Stimulated activated CD8-positive, alpha-beta memory T cell treated with anti-CD3 and anti-CD28 coated beads, Interleukin-4, amount 100 ng/mL, for 1 hour (primary cell): ENCODE measurements around the gene FSTL5.

Source experiments
- DNase-seq, 2 donors: peaks; one replicate each; pipeline ENCODE4 v3.0.0-alpha.2; 2020; ENCODE audit warnings: low read depth in 2 of 2, low spot score in 1 of 2

FSTL5 gene

DNA sequence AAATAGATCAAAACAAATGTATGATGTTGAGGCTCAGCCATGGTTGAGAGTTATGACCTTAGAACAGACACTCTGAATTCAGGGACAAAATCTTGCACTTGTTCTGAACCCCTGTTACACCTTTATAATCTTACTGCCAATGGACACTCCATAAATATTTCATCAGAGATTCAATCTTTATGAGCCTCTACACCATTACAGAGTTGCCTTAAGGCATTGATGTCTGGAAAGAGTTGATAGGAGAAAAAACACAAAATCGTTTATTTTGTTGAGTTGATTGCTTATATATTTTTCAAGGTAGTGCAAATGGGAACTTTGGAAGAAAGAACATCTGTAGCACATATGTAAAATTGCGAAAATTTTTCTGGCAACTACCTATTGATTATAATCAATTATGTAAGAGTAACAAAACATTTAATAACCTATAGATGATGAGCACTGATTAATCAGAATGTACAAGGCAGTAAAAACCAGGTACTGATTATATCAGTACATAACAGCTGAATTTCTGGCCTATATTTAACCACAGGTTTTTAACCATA is 568.5 kb downstream of the FSTL5 start:
- no peak for DNase-seq

DNA sequence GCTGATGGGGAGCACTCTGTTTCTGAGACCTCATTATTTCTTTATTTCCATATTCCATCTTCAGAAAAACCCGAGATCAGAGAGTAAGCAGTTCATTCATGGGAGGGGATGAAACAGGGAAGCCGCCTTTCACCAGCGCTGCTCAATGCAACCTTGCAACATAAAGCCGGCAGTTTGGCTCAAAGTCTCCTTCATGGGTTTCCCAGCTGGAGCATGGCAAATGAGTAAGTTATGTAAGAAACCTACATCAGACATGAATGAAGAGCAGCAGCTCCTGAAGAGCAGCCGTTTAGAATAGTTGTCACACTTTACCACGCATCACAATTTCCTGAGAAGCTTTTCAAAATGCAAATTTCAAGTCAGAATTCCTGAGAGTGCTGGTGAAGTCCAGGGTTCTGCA is 578.8 kb downstream of the FSTL5 start:
- no peak for DNase-seq

DNA sequence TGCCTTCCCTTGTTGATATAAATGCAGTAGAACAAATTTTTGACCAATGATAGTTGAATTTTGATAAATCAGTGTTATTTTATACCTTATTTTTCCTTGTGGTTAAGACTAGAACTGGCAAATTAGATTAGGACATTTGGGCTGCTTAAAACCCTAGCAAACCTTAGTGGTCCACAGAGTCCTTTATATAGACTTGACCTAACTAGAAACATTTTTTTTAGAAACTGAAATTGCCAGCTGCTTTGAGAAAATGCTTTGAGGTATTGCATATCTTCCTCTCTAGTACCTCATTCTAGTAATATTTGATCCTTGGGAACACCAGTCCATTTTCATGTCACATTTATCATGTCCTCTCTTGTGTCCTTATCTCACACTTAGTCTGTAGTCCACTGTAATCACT is 580.3 kb downstream of the FSTL5 start:
- DNase-seq = no peak

DNA sequence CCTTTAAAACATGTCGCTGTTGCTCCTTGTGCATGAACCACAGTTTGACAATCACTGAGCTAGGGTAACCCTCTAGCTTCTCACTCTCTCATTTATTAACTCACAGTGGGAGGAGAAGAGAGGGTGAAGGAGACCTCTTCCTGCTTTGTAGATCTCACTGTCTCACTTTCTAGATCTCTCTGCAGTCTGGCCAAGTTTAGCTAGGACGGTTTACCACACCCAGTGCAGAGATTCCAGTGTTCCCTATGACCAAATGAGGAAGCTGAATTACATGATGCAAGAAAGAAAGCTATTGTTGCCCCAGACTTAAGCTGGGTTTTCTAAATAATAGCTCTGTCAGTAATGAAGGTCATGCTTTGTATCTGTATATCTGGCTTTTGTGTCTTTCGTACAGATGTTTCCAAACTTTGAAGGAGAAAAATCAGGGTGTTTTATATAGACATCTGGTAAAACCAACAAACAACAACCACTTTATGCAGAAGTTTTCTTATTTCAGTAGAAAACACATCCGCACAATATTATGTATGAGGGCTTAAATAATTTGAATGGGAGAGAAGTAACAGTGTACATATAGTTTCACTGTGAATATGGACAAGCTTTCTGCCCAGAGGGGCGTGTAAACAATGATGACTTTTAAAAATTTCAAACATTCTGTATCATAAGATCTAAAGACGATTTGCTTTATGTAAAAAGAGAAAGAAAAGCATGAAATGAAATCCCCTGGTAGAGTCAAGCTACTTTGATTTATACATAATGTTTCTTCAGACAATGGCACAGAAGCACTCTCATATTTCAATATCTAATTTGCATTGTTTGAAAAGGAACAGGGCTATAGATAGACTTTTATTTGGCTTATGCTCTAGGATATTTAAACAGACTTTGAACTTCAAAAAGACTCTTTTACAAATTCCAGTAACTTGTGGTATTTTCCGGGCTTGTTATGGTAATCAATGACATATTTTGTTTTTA is 582.3 kb downstream of the FSTL5 start:
- DNase-seq = no peak

DNA sequence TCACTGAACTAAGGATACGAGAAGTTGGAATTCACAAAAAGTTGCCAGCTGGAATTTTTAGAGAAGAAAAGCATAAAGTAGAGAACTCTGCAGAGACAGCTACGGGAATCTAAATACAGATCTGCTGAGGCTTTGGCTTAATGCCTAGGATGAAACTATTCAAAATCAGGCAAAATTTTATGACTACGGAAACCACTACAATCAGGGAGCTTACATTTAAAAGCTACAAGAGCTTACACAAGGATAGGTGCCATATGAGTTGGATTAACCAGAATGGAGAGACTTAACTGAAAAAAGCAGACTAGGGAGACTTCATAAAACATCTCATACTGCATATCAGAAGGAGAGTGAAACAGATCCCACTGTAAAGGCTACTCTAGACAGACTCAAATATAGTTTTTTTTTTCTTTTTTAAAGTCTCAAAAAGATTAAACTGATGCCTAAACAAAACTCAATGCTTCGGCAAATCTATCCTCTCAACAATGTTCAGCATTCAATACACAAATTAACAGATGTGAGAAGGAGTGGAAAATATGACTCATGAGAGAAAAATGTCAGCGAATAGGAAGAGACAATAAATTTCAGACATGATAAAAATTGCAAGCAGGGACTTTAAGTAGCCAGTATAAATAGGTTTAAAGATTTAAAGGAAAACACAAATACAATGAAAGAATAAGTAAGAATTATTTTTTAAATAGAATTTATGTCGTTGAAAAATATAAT is 586.1 kb downstream of the FSTL5 start:
- no peak for DNase-seq

DNA sequence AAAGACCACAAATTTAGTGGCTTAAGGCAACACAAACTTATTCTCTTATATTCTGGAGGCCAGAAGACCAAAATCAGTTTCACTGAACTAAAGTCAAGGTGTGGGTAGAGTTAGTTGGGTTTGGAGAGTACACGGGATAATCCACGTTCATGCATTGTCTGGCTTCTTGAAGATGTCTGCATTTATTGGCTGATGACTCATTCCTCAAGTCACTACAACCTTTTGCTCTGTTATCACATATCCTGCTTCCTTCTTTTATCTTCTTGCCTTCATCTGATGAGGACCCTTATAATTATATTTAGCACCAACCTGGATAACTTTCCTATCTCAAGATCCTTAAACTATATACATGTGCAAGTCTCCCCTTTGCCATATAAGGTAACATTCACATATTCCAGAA is 590.0 kb downstream of the FSTL5 start:
- no peak for DNase-seq

DNA sequence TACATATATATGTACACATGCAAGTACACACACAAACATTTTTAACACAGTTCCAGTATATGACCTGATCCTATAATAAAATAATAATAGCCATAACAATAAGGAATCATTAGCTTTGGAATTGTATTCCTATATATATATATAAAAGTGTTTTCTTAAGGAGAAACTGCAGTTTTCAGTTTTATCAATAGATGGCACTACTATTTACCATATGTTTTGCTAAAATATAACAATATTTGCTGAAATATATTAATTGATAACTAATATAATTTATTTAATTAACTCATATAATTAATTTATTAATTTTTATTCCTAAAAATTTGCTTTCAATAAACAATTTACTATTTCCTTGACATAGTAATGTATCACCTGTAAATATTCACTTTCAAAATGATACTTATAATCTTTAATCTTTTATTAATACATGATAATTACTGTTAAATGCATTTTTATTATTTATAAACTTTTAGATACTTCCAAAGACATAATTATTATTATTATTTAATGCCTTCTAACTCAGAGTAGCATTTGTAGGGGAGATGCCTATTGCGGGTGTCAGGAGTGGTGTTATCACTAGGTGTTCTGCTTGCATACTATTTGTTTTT is 599.5 kb downstream of the FSTL5 start:
- no peak for DNase-seq

DNA sequence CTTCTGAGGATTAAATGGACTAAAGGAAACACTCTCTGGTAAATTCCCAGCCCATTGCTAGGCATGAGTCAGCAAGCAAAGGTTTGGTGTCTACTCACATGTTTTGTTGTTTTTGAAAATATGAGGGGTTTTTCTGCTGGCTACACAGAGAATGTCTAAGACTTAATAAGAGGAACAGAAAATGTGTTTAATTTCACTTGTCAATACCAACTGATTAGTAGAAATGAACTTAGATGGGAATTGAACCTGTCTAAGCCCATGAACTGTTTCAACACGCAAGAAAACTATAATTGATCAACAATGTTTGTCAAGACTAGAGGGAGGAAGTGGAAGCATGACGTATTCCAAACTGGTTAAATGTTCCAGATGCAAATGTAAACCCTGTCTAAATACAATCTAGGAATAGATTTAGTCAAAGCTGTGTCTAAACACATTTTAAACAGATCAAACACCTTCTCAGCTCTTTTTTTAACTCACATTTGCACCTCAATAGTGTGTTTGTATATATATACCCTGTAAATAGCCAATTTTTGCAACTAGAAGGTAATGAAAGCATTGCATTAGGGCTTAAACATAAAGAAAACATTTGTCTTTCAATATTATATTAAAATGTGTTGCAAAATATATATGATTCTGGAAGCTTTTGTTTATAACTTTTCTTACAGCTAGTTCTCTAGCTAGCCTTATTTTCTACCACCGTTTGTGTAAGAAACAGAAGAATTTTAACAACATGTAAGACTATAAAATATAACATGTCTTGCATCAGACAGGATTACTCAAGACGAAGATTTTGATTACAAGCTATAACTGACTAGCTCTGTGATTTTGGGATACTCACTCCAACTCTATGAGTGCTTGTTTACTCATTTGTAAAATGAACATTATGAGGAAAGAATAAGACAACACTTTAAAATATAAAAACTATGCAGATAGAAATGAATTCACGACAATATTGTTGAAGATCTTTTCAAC is 607.8 kb downstream of the FSTL5 start:
- no peak for DNase-seq

DNA sequence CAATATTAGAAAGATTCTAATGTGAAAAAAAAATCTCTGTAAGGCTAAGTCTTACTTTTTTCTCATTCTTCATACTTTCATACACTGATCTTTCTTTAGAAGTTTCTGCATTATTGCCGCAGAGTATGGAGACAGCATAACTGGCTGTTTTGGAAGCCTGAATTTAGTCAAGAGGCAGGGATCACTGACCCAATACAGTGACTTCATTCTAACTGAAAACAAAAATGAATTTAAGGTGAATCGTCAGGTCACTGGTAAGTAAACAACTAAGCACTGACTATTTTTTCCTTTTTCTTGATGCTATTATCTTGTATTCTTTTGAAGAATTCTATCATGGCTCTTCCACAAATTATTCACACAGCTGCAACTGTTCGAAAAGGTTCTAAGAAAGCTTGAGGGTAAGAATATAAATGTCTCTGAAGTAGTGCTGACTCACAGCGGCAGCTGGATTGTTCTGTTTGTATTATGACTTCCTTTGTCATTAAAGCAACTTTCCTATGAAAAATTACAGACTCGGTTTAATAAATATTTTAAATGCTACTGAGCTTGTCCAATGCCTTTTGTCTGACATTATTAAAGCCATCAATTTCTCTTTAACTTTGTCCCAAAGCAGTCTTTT is 609.3 kb downstream of the FSTL5 start:
- DNase-seq = no peak

DNA sequence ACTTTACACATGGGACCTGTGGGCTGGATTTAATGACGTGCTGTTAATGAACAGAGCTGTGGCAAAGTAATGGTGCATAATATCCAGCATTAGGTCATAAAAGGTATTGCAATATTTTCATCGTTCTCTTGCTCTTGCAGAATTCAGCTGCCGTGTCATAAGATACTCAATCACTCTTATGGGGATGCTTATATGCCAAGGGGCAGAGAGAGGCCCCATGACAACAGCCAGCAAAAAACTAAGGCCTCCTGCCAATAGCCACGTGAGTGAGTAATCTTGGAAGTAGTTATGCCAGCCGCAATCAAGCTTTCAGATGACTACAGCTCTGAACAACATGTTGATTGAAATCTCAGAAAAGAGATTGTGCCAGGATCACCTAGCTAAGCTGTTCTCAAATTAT is 616.9 kb downstream of the FSTL5 start:
- DNase-seq = no peak

DNA sequence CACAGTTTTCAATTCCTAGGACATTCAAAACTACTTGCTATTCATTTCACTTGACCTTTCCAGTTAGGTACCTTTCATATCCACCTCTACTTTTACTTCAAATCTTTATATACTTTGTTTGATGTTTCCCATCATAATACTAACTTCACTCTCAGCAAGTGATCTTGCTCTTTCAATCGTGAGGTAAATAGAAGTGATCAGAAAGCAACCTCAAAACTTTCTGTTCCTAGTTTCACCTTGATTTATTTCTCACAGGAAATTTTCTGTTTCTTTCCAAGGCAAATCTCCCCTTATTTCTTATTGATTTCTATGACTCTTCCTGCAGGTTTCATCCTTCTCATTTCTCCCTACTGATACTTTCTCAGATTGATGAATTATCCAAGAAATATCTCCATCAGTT is 623.5 kb downstream of the FSTL5 start:
- no peak for DNase-seq

DNA sequence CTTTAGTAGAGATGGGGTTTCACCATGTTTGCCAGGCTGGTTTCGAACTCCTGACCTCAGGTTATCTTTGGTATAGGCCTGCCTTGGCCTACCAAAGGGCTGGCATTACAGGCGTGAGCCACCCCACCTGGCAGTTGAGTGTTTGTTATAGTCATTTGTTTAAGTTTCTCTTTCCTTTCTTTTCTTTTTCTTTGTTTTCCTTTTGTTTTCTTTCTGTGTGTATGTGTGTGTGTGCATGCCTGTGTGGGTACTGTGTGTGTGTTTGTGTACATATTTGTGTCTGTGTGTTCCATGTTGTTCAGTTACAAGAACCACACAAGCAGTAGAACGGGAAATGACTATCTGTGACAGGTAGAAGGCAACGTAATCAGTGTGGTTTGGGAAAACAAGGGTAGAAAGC is 624.9 kb downstream of the FSTL5 start:
- DNase-seq = no peak

DNA sequence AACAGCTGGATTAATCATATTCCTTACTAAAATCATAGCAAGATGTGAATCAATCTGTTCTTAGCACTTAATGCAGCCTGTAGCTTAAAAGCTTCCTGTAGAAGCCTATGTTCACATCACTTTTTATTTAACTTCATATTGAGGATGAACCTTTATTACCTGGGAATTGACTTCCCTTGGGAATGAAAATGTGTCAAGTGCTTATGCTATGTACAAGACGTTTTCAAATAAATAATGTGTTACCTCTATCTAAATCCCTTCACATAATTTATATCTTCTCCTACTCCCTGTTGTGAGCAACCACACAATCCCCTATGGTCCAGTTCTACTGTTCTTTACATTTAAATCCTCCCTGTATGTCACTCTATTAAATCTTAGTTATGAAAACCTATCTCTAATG is 633.1 kb downstream of the FSTL5 start:
- no peak for DNase-seq

DNA sequence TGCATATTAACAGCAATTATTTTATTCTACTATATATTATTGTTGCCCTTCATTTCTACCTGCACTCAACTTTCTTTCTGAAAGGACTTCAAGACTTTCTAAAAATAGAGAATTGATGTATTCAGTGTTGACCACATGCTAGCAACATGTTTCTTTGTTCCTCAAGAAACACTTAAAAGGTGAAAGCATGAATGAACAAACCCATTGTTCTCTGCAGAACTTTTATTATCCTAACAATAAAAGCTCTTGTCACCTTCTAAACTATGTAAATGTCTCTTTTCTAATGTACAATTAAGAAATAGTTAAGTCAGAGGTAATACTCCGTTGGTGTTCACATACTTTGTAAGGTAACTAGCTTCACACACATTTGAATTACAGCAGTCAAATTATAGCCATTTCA is 638.7 kb downstream of the FSTL5 start:
- DNase-seq = no peak

DNA sequence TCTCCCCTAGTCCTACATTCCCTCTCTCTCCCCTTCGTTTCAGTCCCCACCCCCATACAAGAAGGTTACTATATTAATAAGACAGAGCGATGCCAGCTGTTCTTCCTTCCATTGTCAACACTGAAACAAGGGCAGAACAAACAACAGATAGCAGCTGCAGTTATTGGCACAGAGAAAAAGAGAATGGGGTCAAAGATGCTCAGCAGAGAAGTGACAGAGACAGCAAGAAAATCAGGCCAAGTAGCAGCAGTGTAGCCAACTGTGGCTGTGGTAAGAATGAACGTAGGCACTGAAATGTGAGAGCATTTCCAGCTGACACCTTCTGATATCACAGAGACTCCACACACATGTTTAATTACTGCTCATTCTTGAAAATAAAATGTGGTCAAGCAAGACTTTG is 641.8 kb downstream of the FSTL5 start:
- DNase-seq = no peak

DNA sequence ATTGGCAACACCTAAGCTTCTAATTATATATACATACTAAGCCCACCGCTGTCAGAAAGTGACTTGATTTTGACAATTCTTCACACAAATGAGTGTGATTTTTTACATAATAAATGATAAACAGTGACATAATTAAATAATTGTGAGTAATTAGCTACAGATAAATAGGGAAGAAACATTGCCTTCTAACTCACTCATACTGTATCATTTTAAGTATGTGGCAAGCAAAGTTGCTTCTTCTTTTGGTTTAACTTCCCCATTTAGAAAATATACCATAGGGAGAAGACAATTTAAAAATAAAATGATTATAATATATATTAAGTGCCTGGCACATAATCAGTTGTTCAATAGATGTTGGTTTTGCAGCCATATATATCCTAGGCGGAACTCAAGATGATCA is 644.2 kb downstream of the FSTL5 start:
- no peak for DNase-seq

DNA sequence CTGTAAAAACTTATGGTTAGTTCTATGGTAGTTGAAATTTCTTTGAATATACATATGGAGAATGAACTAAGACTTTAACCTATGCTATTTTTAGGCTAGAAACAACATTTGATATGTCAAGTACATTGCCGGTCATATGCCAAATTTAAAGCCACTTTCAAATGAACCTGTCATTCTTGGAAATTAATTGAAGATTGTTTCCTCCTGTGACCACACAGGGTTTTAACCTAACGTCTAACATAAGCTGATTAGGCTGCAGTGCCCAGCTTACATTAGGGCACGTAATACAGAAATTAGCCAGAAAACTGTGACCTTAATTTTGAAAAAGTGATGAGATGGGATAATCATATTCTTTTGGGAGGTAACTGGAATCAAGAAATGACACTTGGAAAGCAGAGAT is 645.9 kb downstream of the FSTL5 start:
- DNase-seq = no peak

DNA sequence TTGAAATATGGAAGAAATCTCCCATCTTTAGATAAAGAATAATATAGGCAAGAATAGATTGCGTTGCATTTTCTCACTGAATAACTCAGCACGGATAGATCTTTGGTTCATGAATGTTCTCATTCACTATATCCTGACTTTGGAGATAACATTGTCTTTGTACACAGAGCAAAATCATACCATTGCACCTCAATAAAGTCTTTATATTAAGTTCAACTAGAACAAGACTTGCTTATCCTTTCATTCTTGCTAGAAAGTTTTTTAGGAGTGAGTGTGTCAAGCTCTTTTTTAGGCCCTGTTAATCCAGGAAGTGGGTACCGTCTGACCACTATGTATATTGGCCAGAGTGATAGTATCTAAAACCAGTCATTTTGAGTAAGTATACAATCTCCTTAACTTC is 658.7 kb downstream of the FSTL5 start:
- DNase-seq = no peak

DNA sequence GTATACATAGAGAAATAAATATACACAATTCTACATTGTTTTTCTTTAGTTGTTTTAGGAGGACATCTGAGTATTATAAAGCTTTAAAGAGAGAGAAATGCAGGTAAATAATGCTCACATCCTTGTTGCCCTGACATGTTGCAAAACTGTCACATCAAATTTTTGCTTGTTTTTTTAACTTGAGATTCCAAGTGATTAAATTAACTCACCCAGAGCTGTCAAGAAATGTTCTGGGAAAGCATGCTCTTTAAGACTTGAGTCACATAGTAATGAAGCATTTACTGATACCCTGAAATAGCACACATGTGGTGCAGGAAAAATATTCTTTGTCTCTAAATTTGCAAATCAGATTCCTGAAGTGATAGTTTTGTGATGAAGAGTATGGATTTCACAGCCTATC is 665.6 kb downstream of the FSTL5 start:
- no peak for DNase-seq

DNA sequence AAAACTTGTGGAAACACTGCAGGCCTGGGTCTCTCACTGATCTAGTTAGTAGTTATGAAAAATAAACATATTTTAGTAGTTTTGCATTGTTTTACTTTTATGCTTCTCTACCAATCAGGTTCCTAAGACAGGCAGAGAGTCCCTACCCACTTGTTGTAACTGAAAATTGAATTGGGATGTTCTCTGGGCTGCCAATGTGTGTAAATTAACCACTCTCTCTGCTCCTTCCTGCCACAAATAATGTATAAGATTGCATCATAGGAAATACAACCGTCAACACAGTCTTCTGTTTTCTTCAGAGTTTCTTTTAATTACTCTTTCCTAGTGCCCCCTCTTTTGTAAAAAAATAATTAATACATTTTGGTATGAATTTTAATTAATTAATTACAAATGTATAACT is 677.3 kb downstream of the FSTL5 start:
- DNase-seq = no peak
